ENCODE data around the gene STPG1.

STPG1 gene

DNA sequence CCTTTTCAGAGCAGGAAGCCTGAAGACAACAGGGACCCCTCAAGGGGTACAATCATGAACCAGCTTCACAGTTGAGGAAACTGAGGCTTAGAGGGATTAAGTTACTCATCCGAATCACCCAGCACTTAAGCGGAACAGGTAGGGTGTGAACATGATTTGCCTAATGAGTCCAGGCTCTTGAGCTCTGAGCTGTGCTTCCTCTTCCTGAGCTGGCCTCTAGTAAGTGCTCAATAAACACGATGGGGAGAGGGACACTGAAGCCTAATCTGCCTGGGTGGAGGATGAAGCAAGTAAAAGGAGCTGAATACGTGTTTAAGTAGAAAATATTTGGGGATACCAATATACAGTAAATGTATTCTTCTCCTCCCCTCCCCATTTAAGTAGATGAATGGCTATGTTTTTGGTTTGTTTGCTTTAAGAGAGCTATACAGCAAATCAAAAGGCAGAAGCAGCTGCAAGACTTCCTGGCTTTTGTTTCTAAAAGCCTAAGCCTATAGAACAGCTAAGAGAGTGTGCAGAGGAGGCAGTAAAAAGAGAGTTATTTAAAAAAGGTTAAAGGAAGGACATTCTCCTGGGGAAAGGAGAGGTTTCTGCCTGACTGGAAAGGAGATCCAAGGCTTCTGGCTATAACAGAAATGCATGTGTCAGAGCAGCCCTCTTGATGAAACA, 20.5 kb downstream of the STPG1 start:
- DNase-seq: no peak
- no peak for ATAC-seq

DNA sequence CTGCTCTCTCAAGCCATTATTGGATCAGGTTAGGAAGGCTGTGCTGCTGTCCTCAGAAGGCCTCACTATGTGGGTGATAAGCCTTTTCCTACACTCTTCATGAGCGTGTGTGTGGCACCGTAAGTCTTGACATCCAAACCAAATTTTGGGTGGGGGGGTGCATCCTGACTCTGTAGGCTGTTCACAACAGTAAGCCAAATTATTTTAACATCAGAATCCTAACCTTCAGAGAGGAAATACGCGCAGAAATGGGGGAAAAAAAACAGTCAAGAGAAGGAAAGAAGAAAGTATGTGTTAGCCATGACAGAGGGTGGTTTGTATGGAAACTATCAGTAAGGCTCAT, 21.0 kb downstream of the STPG1 start:
- DNase-seq (no peak), ATAC-seq (no peak)

DNA sequence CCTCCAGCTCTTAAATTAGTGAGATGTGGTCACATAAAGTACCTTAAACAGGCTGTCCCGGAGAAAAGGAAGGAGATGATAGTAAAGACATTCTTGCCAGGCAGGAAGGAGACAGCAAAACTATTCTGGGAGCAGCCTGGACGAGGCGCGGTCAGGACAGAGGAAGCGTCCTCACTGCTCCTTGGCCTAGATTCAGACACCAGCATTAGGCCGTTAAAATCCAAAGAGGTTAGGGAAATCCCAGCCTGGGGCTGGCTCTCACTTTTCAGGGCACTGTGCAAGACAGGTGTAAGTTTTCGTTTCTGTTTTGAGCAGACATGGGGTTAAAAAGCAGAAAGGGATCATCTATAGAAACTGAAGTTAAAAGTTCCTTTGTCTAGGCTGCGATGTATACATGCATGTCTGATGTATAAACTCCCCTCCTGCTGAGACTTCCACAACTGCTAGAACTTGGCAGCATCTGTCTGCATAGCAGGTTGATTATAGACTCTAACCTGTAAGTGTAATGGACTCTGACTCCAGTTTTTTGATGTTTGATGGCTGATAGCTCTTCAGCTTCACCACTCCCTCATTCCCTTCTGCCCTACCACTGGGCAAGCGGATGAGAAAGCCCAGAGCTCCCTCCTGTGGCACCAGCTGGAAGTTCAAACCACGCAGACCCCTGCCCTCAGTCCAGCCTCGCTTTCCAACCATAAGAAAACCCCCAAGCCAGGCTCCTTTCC, 21.5 kb downstream of the STPG1 start:
- DNase-seq (peak; percentile 71), ATAC-seq (peak; percentile 74)

DNA sequence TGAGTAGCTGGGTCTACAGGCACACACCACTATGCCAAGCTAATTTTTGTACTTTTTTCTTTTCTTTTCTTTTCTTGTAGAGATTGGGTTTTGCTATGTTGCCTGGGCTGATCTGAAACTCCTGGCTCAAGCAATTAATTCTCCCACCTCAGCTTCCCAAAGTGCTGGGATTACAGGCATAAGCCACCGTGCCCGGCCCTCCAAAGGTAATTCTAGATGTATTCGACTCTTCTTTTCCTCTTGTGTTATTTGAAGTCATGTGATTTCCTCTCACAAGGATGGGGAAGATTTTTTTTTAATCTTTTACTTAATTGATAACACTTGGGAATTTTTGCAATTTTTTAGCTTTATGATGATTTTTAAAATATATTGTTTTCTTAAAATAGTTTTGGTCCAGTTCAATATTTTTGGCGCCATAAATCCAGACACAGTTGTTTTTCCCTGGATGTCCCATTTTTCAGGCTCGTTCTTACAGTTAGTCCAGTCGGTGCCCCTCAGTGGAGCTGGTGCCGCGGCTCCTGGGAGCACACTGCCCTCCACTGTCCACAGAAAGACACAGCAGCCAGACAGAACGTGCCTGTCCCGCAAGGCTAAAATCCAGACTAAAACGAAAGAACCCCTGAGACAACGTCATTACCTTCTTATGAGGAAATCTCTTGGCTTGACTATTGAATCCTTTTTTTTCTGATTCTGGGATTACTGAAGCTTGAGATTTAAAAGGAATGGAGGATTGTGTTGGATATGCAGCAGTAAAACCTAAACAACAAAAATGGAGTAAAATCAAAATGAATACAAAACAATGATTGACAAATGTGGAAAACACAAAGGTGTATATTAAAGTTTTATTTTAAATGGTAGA, 22.4 kb downstream of the STPG1 start:
- ATAC-seq (peak; percentile 63), DNase-seq (peak; percentile 71)

DNA sequence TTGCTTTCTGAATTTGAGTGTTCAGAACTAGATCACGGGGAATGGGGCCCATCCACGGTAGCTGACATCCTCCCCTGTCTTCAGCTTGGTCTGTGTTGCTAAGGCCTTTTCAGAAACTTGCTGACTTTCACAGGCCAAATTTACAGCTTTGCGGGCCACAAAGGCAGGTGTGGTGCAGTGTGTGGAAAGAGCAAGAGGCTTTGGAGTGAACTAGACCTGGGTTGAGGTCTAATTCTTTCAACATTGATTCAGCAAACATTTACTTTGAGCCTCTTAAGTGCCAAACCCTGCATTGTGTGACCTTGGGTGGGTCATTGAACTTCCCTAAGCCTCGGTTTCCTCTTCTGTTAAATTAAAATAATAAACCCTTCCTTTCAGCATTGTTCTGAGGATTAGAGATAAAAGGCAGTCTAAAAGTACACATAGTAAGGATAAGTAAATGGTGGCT, 24.3 kb downstream of the STPG1 start:
- DNase-seq (no peak), ATAC-seq (no peak)

DNA sequence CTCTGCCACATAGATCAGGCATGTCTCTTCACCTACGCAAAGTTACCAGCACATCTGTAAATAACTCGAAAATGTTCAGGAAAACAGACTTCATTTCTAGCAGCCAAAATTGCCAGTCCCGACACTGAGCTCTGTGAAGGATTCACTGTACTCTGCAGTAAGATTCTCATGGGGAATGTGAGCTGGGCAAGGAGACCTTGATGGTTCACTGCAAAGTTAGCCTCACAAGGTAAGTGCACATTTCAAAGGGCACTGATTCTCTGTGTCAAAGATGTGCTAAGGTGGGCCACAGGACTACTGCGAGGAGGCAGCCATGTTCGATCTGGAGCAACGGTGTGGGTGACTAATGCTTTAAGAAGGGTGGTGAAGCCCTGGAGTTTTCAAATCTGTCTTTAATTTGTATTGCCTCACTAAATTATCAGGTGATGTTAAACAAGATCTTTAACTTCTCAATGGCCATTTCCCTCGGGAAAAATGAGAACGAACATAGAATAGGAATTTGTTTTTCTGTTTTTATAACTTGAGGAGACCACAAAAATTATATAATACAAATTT, 25.2 kb downstream of the STPG1 start:
- DNase-seq: no peak
- no peak for ATAC-seq

DNA sequence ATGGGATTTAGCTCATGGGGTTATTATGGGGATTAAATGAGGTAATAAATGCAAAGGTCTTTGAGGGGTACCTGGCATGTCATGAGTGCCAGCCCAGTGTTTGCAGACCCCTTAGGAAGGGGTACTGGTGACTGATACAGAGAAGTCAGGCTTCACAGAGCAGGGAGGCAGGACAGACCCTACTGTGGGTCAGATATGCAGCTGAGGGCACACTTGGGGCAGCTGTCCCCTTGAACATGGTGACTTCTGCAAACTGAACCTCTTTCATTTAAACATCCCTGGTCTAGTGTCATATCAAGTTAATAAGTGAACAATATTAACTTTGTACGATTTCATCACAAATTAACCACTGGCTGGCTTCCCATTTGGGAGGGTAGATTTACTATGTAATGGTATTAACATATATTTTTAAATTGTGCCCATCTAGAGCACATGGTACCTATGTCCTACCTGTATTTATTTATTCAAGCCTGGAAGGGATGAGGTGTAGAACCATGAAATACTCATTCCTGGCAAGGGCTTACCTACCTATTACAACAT, 25.9 kb downstream of the STPG1 start:
- no peak for DNase-seq
- no peak for ATAC-seq

DNA sequence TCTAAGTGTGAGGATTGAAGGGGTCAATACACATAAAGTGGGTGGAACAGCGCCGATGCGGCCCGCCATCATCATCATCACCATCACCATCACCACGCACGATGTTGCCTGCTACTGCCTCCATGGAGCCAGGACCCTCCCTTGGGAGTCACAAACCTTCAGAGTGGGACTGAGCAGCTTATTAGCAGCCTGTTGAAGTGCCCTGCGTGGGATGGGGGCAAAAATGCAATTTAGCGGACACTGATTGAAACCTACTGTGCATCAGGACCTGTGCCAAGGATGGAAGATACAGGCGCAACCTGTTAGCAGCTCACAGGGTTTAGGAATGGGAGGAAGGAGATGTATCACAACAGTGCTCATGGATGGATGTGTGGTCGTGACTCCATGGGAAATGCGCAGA, 26.7 kb downstream of the STPG1 start:
- ATAC-seq (no peak), DNase-seq (no peak)

DNA sequence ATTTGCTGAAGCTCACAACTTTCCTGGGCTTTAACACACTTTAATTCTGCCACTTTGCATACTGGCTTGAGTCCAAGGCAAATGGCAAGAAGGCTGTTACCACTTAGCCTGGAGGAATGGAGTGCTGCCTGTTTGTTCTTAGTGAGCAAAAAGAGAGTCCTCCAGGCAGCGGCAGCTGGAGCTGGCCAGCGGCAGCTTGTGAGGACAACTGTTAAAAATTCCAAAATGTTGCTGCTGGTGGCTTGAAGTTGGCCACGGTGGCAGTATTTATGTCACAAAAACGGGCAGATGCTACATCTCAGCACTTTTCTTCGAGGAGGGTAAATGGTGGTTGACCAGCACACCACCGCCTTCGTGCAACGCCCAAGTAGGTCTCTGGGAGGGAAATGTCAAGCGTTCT, 27.3 kb downstream of the STPG1 start:
- DNase-seq: no peak
- no peak for ATAC-seq

DNA sequence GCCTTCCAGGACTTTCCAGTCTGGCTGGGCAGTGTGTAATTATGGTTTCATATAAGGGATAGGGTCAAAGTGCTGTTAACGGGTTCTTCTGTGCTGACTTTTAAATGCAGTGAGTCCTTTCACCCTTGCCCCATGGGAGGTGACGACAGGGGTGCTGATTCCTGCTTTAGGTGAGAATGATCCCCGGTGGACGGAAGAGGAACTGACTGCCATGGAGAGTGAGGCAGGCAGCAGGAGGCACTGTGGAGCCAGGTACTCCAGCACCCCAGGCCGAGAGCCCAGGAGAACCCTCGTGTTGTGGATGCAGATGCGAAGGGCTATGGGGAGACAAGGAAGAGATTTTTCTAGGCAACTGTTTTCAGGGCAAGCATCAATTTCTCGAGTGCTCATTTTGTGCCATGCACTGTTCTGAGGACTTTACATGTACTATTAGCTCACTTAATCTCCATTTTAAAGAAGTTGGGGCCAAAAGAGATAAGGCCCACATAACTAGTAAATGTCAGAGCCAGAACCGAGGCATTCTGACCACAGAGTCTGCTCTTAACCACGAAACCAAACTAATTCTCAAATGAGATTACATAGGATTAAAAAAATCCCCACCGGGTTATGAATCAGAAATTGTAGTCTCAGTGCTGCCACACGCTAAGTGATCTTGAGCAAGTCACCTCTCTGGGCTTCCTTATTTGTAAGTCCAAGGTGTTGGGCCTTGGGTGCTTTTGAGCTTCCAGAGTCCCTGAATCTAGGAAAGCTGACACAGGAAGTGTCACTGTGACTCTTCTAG, 28.2 kb downstream of the STPG1 start:
- DNase-seq (peak; percentile 49), ATAC-seq (peak; percentile 70)

DNA sequence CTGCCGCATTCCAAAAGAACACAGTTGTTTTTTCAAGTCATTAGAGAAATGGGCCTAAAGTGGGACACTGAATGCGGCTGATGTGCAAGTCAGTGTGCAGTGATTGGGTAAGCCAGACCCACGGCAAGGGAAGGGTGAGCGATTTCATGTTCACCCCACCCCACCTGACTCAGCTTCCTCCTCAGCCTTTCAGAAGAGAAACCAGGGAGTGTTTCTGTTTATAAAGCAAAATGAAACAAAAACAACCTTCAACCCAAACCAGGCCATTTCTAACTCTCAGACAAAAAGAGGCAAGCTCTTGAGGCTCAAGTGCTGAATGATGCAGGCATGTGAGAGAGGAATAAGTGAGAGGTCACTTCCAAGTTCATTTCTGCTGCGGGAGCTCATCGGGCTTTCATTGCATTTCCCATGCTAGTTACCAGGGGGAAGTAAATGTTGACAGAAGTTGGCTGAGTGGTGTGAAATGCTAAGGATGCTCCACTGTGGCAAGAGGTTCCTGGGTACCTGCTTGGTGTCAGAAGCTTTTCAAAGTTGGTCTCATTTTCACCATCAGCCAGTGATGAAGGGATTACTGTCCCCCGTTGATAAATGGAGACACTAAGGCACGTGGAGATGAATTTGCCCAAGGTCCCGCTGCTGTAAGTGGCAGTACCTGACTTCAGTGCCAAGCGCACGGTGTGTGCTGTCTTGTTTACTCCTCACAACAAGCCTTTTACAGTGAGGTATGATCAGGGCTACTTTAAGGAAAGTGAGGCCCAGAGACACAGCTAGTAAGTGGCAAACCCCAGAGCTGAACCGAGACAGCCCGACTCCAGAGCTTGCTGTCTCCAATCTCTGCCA, 29.1 kb downstream of the STPG1 start:
- ATAC-seq (peak; percentile 76), DNase-seq (peak; percentile 37)

DNA sequence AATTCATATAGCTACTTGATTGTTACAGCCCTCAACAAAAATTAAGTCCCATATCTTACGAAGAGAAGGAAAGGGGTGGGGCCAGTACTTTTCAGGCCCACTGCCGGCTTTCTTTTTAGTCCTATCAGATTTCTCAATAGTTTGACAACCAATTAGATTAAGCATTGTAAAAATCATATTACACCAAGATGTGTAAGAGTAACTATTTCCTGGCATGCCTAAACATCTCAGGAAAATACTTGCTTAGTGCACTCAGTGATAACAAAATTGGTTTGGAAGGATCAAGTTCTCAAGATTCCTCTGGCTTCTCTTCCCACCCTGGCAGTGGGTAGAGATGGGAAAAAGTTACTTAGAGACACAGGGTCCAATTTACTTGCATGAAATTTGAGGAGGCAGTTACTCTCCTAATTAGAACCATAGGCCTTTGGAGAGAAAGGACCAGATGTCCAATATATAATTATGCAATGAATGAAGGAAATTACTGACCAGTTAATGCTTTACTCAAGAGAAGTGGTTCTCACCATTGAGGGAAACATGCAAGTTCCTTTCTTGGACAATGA, 30.1 kb downstream of the STPG1 start:
- DNase-seq (no peak), ATAC-seq (no peak)

DNA sequence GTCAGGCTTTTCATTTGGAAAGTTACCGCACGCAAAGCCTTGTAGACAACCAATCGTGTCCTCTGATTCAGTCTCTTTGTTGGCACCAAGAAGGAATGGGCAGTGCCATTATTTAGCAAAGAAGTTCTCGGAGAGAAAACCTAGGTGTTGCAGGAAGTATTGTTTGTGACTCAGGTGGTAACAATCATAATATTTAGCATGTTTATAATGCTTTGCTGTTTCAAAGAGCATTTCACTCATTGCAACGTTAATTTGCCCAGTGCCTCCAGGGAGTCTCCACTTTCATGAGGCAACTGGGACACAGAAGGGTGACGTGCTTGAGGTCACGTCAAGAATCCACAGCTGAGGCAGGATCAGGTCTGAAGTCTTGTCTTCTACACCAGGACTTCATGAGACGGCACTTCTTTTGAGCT, 31.4 kb downstream of the STPG1 start:
- no peak for ATAC-seq
- no peak for DNase-seq

DNA sequence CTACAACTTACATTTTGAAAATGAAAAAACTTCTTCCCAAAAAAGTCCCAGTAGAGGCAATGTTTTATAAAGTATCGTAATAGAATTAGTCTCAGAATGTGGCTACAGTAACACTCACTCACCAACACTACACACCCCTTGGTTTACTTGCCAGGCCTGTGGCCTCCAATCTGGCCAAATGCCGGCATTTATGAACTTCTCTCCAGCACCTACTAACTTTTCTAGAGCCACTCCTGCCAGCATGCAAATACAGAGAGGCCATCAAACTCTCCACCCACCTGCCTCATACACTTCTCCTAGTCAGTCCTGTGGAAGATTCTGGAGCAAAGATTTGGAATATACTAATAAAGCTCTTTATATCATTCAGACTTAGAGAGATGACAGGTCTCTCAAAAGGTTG, 32.3 kb downstream of the STPG1 start:
- ATAC-seq (no peak), DNase-seq (no peak)

DNA sequence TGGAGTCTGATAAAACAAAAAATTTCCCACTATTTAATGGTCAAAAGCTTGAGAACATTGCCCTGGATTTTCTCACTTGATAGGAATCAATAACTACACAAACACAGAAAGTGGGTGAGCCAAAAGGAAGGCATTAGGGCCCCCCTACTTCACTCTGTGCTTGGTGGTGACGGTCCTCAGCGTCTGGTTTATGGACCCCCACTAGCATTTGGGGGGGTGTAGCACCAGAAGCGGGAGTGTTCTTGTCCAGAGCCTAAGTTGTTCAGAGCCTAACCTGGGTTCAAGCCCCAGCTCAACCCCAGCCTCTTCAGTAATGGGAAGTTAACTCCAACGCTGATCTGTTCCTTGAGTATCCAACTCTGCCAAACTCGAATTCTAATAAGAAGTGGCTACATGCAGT, 33.1 kb downstream of the STPG1 start:
- ATAC-seq: no peak
- no peak for DNase-seq

DNA sequence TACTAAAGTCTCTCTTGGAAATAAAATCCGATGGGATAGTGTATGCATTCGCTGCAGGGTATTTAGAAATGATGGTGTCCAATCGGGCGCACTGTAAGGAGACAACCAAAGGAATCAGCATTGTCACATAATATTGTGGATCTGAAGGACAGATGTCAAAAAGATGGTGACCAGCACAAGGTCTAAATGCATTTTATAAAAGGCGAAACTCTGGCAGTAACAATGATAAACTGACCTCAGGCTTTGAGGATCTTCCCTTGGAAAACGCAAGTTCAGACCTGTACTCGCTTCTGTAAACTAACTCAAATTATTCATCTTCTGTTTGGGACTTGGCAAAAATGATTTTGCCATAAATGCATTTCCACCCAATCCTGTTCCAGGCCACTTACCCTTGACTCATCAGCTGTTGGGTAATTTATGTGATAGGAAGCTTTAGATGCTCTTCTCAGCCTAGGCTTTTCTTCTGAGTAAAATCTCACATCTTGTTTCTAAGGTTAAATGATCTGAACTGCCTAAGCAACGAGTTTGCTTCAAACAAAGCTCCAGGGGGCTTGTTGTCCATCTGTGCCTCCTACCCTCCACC, 33.8 kb downstream of the STPG1 start:
- DNase-seq: no peak

DNA sequence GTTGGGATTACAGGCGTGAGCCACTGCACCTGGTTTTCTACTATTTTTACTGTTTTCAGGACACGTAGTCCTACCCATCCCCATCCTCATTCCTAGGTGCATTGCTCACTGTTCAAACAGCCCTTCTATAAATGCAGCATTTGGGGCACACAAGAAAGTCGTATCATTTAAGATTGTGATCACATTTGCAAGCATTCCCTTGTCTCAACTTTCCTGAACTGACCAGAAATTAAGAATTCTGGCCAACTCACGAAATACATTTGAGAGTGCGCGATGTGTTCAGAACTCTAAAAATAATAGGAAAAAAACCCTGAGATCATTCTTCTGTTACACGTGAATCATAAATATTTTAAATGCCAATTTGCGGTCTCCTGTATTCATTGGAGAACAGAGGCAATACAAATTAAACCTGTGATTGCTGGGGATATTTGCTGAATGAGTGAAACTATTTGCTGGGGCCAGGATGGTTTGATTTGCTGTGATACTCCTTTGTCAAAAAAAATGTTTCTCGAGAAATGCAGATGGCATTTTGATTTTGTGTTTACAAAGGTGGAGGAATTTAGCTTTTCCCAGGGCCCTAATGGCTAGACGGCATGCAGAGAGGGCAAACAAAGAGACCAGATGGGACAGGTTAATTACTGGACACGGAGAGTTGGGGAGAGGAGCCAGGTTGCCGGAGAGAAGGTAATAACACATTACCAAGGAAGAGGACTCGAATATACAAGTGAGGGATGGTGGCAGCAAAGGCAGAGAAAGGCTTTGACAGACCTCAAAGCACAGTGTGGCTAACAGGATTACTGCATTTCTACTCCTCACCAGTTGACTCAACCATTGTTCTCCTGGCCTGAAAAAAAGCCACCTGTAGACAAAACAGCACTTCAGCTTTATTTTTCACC, 38.4 kb downstream of the STPG1 start:
- DNase-seq (no peak), ATAC-seq (no peak)

More for the DNA sequence above, 33.8 kb downstream of the STPG1 start:
- no peak for ATAC-seq

DNA sequence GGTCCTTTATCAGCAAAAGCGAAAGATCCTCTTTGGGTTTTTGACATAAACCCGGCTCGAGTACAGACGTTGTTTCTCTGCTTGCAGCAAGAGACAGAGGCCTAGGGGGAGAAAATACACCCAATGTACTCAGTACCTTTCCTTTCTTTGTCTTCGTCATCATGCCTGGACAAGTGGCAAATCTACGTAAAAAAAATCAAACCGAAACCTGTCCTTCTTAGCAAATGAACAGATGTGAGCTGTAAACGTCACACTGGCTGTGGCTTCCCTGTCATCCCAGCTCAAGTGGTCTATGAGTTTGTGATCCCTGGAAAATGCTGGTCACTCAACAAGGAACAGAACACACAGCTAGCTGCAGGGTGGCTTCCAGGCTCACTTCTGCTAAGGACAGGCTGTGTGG, 39.9 kb downstream of the STPG1 start:
- ATAC-seq (peak; percentile 19), DNase-seq (no peak)

DNA sequence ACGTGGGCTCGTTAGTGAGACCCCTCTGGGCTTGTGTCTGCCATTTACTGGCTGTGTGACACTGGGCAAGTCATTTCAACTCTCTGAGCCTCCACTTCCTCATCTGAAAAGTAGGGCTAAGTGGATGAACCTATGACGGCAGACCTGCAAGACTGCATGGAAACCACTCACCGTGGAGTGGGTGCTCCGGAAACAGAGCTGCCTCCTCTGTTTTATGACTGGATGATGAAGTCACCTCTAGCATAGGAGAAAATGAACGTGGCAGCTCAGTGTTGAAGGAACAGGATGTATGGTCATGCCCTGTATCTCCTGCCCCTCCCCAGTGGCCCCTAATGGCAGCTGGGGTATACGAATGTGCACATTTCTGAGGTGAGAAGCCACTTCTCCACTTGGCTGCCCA, 40.5 kb downstream of the STPG1 start:
- ATAC-seq (peak; percentile 46), DNase-seq (no peak)
